Stimulated activated CD8-positive, alpha-beta memory T cell treated with anti-CD3 and anti-CD28 coated beads, Interleukin-15, amount 100 ng/mL, for 1 hour (primary cell): ENCODE measurements around the gene NAPA.

Experiments used
- DNase-seq: peaks from one replicate; pipeline ENCODE4 v3.0.0-alpha.2; 2020; ENCODE audit warnings: low read depth

Gene NAPA

GRCh38 chr19:47458672-47459071 lies 56.2 kb downstream of the NAPA start:
- DNase-seq = no peak

DNA sequence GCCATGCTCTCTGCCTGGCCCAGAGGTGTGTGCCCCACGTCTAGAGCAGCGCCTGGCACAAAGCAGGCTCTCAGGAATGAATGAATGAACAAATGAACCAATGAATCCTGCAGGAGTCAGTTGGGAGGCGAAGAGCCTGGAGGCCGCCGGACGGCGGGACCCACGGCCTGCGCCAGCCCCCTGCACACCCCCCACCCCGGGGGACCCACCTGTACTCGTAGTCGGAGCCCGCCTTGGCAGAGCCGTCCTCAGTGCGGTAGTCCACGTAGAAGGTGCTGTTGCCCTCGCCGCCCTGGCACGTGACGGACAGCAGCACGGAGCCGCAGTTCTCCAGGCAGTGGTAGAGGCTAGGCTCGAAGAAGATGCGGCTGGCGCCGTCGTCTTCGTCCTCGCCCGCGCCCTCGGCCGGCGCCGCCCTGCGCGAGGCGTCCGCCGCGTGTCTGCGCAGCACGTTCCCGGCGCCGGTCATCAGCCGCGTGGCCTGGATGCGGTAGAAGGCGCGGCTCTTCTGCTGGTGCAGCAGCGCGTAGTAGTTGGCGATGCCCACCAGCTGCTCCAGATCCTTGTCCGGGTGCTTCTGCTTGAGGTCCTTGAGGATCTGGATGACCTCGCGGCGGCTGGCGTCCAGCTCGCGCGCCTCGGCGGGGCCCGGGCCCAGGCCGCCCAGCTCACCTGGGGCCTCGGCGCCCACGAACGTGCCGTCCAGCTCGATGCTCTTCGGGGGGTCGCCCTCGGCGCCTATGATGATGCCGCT lies 58.0 kb downstream of the NAPA start:
- no peak for DNase-seq

DNA sequence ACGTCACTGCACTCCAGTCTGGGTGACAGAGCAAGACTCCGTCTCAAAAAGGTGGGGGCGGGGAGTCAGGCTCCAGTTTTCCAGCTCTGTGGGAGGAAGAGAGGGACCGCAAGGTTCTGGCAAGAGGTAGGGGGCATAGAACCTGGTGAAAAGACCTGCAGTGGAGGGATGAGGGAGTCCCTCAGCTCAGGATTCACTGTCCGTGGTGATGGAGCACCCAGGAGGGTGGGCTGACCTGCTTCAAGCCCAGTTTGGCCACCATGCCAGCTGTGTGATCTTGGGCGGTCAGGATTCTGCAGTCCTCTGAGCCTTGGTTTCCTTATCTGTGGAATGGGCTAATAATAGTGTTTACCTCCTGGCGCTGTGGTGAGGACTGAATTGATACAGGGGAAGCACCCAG lies 64.4 kb downstream of the NAPA start:
- DNase-seq = no peak

DNA sequence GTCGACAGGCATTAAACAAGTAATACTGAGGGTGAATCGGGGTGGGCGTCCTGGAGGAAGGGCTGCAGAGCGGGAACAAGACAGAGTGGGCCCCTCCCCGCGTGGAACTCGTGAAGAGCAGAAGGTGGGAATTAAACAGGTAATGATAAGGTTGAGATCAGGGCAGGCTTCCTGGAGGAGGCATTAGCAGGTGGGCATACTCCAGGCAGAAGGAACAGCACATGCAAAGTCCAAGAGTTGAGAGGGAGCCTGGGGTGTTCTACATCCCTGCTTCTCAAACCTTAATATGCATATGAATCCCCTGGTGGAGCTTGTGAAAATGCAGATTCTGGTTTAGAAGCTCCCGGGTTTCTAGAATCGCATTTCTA lies 66.5 kb downstream of the NAPA start:
- no peak for DNase-seq

GRCh38 chr19:47447470-47448359 lies 67.1 kb downstream of the NAPA start:
- DNase-seq = no peak

DNA sequence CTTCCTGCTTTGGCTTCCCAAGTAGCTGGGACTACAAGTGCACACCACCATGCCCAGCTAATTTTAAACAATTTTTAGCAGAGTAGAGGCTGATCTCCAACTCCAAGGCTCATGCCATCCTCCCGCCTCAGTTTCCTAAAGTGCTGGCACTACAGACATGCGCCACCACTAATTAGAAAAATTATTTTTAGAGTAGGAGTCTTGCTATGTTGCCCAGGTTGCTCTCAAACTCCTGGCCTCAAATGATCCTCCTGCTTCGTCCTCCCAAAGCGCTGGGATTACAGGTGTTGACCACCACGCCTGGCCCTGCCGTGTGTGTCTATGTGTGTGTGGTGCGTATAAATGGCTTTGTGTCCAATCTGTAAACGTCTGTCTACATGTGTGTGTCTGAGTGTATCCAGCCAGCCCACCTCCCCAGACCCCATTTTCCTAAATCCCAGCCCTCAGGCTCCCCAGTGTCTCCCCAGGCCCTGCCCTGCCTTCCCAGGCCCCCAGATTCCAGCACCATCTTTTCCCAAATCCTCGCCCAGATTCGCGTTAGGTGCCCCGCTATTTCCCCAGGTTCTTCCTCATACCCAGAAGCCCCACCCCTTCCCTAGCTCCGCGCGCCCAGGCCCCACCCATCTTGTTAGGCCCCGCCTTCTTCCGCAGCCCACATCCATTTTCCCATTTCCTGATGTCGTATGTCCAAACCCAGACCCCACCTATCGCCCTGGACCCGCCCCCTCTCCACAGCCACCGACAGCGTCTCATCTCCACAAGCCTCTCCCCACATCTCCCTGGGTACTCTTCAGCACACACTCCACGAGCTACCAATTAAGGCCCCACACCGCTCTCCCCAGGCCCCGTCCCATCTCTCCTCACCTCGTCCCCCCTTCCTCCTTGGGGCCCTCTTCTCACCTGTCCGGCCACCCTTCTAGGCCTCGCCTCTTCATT lies 68.1 kb downstream of the NAPA start:
- DNase-seq = no peak

GRCh38 chr19:47445937-47446402 lies 68.9 kb downstream of the NAPA start:
- peak; percentile 69 for DNase-seq

DNA sequence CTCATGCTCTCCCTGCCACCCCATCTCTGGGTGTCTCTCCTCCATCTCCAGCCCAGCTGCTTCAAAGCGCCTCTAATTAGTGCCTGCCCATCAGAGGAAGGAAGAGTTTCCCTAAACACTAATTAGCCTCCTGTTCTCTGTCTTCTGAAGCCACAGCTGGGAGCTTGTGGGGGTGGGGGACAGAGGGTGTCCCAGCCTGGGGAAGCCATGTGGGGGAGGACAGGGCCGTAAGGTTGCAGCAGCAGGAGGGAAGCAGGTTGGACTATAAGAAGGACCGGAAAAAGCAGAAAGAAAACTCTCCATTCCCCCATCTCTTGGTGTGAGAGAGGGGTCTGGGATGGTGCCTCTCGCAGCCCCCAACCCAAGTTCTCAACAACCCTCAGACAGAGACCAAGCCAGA lies 69.3 kb downstream of the NAPA start:
- DNase-seq = no peak

GRCh38 chr19:47444388-47444821 lies 70.5 kb downstream of the NAPA start:
- no peak for DNase-seq

DNA sequence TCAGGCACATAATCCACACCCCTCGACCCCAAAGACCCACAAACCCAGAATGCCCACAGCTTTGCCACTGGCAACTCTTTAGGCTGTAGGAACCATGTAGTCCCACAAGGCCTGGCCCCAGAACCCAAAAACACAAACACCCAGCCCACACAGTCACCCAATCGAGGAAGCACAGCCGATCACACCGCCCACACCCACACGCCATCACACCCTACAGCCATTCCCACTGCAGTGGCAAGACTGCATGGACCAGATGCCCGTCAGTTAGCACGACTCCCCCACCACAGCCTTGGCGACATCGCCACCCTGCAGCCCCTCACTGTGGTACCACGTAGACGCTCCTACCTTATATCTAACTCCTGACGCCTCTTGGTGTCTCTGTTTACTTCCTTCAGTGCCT lies 71.5 kb downstream of the NAPA start:
- no peak for DNase-seq

- no peak for DNase-seq
Observed at GRCh38 chr19:47438793-47439220, 76.1 kb downstream of the NAPA start.
